CD4-positive, alpha-beta T cell treated with Interleukin-2 at 100 ng/mL for 4 hours (primary cell): ENCODE results near the gene TLE1.

Experiments used
- DNase-seq: peaks from one replicate; pipeline ENCODE4 v3.0.0-alpha.2; 2020; ENCODE audit warnings: low spot score

TLE1 gene

GRCh38 chr9:81573415-81574321, 115.7 kb downstream of the TLE1 start:
- no peak for DNase-seq

DNA sequence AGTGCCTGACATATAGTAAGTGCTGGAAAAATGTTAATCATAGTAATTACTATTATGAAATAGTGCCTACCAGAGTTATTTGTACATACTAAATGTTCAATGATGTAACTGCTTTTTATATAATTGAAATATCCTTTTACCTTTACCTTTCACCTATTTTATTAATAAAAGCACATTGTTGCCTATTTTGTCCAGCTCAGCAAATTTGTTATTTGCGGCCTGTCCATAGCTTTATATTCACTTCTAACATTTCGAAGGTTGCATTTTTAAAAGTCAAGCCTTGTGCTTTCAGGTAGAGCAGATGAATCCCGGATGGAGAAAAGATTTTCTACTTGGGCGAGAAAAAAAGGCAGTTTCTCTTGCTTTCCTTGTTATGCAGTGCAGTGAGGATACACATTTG, 119.3 kb downstream of the TLE1 start:
- no peak for DNase-seq

GRCh38 chr9:81566074-81566698, 123.2 kb downstream of the TLE1 start:
- DNase-seq: no peak

- DNase-seq: no peak
Observed at GRCh38 chr9:81565609-81566008, 123.7 kb downstream of the TLE1 start.

DNA sequence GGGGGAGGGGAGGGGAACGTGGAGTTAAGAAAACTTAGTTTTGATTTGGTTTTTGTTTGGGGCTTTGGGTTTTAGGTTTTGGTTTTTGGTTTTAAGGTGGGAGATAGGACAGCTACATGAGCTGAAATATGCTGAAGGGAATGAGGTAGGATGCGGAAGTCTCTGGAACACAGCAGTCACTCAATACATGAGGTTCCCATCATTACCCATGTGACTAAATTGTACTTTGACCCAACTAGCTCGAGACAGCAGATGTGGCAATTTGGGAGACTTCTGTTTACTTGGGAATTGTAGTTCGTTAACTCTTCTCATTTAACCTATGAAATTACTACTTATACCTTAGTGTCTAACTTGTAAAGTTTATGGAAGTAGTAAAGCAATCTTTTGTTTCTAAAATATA, 124.2 kb downstream of the TLE1 start:
- no peak for DNase-seq

GRCh38 chr9:81564632-81565031, 124.7 kb downstream of the TLE1 start:
- no peak for DNase-seq

- no peak for DNase-seq
Observed at GRCh38 chr9:81563739-81564138, 125.6 kb downstream of the TLE1 start.

GRCh38 chr9:81563020-81563407, 126.3 kb downstream of the TLE1 start:
- no peak for DNase-seq

DNA sequence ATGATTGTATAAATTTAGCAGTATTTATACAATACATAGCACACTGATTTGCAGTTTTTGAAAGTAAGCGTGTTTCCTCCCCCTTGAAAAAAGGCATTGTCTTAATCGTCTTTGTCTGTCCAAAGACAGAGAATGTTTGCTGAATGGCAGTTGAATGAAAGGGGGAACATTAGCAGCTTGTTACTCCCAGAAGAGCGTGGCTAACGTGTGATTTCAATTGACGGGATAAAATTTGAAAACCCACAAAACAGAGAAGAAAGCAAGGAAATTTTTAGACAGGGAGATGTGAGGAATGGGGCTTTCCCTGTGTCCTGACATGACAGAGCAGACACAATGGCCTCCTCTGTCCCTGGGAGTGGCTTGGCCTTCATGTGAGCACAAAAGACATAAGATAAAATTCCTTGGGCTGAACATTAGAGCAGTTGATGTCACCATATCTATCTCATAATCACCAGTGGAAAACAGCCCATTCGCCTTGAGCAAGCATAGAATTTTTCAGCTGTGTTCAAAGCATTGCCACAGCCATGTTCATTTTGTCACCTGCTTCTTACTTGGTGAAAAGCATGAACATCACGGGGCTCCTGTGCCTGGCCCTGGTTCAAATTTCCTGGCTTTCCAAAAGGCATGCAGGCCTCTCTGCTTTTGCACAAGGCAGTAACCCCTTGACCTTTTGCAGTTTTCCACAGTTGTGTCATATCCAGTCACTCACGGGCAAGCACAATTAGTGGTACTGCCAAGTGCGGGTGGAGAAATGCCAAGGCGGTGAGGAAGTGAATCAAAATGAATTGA, 126.9 kb downstream of the TLE1 start:
- DNase-seq: no peak

- DNase-seq: no peak
Observed at GRCh38 chr9:81560851-81561732, 128.3 kb downstream of the TLE1 start.

DNA sequence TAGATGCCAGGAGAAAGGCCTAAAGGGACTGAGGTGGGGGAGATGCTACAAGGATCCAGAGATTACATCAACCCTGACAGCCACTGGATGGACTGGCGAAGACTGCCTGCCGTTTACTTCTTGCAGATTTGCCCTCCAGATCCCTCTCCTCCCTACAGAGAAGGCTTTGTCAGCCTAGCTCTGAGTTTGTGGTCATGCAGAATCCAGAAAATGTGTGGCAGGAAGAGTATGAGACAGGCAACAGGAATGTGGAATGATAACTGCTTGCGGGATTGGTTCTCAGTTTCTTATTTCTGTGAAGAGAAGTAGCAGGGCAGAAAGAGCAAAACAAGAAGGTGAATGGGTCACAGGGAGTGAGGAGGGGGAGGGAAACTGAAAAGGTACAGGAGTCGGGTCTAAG, 129.6 kb downstream of the TLE1 start:
- no peak for DNase-seq

- no peak for DNase-seq
Observed at GRCh38 chr9:81559197-81559596, 130.2 kb downstream of the TLE1 start.

GRCh38 chr9:81558091-81558830, 131.1 kb downstream of the TLE1 start:
- no peak for DNase-seq

DNA sequence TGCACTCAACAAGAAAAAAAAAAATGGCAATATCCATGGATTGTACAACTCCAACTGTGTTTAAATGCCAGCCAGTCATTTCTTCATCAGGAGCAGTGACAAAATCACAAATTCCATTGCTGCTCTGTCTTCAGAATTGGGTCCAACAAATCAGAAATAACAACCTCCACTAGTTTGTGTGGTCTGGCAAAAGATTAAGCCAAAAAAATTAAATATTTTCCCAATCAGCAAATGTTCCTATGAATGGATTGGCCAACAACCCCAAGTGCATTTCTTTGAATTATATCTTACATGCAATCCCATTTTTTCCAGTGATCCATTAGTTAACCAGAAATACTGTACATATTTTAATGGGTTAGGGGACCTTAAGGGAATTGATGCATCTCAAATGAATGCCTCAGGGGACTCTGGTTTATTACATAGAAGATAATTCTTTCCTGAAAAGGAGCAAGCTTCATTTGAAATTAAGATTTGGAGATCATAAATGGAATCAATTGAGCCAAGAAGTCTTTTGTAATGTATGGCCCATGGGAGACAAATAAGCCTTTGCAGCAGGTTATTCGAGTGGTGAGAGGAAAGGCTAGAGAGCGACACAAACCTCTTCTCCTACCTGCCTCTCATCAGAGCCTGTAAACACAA, 131.8 kb downstream of the TLE1 start:
- DNase-seq: no peak

GRCh38 chr9:81556923-81557322, 132.4 kb downstream of the TLE1 start:
- no peak for DNase-seq

- DNase-seq: no peak
Observed at GRCh38 chr9:81552581-81552991, 136.8 kb downstream of the TLE1 start.

- DNase-seq: no peak
Observed at GRCh38 chr9:81550207-81550583, 139.2 kb downstream of the TLE1 start.

DNA sequence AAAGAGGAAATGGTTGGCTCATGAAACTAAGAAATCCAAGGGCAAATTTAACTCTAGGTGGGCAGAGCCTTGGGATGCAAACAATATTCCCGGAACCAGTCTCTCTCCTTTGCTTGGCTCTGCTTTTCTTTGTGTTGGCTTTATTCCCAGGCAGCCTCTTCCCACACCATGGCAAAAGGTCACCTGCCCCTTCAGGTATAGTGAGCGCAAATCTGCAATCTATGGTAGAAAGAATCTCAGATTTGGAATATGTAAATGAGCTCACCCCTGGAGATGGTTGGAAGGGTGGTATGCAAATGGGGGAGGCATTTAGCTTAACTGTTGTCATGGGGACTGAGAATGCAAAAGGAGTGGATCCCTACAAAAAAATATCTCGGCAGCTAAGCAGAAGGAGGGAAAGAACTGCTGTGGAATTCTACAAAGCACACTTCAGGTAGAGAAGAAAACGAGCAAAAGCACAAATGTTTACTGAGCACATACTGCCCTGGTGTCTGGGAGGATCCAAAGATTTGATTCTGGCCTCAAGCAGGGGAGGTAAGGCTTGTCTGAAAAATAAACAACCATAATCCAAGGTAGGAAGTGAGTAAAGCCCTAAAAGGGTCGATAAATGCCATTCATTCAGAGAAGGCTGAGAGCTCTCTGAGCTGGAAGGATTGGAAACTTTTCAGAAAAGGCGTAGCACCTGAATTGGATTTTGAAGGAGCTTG, 139.7 kb downstream of the TLE1 start:
- DNase-seq: no peak

DNA sequence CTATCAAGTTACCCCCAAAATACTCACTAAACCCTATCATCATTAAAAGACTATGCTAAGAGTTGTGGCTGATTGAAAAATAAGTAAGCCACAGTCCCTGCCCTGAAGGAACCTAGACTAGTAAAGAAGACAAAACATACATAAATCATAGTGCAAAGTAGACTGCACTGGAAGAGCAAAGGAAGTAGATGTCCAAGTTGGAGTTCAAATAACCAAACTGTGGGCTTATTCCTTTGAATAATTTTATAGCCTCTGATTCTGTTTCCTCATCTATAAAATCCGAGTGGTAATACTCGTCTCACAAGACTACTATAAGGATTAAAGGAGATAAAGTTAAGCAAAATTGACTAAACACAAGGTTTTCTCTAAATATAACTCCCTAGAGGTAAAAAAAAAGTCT, 140.4 kb downstream of the TLE1 start:
- DNase-seq: no peak

DNA sequence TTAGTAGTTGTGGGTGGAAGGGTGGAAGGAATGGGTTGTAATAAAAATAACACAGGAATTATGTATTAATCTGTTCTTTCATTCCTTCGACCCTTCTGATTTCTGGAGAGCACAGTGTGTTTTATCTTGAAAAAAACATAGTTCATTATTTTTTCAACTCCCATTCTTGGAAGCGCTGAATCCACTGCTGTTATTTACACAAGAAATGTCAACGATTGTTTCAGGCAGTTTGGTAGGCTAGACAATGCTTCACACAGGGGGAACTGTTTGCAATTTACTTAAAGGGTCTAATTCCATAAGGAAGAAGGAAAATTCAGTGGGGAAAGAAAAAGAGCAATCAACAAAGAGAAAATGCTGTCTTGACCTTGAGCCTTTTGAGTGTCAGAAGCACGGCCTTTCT, 142.9 kb downstream of the TLE1 start:
- DNase-seq: no peak
